IPS DF 4.7 (cell line): ENCODE measurements around the gene TMEM179.
"Not testable (repeated sequence)": the region's sequence is repeated elsewhere in the genome, so short reads cannot be mapped to it uniquely, and the experiment has no call there.

ENCODE experiments used
- DNase-seq: peaks from one replicate; pipeline ENCODE4 v3.0.0-alpha.2; 2013; ENCODE audit warnings: low spot score; ENCODE audit errors: extremely low read depth

TMEM179 gene

DNA sequence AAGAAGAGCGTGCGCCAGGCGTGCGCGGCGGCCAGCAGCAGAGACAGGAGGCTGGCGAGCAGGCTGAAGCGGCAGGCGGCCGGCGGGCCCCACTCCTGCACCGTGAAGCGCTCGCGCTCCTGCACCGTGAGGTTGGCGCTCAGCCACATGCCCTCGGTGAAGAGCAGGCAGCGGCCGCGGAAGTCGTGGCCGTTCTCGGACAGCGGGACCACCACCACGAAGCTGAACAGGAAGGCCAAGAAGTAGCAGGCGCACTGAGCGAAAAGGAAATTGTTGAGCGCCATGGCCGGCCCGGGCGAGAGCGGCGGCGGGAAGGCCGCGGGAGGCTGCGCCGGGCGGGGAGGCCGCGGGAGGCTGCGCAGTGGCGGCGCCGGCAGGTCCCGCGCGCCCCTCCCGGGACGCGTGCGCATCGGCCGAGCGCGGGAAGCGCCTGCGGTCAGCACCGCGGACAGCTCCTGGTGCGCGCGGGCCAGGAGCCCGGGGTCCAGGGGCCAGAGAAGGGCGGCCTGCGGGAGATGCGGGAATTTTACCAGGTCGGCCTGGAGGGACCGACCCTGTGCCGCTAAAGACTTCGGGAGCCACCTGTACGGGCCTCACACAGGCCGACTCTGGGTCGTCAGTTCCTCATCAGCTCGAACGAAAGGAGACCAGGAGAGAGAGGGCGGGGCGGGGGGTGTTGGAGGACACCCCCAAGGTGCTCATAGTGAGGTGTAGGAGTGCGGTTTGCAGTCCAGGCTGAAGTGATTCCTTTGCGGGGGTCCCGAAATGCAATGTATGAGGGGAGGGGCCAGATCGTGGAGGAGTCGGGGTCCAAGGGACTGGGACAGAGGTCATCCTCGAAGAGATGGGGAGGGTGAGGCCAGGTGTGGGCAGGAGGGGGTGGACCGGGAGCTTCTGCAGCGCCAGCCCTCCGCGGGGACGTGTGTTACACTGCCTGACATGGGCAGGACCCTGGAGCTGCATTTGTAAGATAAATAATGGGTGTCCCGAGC lies at the start of gene TMEM179:
TSS of gene TMEM179 (minus strand) at position 315 of the 992 bp plus-strand sequence. CDS start at position 284, 31 bp downstream.
- no peak for DNase-seq

DNA sequence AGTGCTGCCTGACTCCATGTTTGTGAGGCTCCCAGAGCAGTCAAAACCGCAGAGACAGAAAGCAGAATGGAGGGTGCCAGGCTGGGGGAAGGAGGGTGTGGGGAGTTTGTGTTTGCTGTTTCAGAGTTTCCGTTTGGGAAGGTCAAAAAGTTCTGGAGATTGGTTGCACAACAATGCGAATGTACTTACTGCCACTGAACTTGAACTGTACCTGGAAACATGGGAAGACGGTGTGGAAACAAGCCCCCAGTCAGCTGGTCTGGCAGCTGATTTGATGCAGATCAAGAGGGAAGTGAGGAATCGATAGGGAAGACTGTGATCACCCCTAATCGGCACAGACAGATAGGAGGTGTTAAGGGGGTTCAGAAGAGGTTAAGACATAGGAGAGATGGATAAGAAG lies 49.5 kb upstream of the TMEM179 start:
- DNase-seq: no peak

DNA sequence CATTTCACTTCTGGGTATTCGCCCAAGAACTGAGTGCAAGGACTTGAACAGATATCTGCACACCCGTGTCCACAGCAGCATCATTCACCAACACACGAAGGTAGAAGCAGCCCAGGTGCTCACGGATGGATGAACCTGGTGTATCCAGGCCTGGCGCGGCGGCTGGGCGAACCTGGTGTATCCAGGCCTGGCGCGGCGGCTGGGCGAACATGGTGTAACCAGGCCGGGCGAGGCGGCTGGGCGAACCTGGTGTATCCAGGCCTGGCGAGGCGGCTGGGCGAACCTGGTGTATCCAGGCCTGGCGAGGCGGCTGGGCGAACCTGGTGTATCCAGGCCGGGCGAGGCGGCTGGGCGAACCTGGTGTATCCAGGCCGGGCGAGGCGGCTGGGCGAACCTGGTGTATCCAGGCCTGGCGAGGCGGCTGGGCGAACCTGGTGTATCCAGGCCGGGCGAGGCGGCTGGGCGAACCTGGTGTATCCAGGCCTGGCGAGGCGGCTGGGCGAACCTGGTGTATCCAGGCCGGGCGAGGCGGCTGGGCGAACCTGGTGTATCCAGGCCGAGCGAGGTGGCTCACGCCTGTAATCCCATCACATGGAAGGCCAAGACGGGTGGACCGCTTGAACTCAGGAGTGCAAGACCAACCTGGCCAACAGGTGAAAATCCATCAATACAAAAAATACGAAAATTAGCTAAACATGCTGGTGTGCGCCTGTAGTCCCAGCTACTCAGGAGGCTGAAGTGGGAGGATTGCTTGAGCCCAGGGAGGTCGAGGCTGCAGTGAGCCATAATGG lies 48.8 kb upstream of the TMEM179 start:
- not testable (repeated sequence) for DNase-seq

DNA sequence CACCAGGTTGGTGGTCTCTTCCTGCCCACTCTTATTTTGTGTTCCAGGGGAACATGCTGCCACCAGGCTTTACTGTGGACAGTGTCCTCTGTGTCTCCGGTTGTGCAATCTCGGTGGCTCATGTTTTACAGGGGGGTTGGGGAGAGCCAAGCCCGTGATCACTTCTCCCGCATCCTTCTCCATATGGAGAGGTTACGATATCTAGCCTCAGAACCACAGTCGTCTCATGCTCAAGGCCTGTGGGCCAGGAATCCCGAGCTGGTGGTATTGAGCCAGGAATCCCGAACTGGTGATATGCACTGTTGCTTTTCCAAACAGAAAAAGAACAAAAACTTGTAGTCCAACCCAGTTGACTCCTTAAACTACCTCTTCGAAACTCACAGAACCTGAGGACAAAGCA lies 47.8 kb upstream of the TMEM179 start:
- no peak for DNase-seq

DNA sequence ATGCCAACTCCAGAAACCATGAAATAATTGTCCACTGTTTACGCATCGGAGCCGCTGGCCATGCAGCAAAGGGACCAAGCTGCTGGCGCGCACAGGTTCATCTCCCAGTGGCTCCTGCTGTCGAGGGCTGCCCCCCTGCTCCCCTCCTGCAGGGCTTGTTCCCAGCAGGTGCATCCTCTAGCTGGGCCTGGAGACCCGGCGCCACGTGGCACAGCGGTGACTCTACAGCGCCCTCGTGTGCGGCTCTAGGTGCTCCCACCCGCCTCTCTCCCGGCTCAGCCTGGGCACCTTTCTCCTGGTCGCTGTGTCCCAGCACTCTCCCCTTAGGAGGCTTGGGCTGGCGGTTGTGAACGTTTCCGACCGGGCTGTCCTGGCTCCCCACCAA lies 47.3 kb upstream of the TMEM179 start:
- no peak for DNase-seq

DNA sequence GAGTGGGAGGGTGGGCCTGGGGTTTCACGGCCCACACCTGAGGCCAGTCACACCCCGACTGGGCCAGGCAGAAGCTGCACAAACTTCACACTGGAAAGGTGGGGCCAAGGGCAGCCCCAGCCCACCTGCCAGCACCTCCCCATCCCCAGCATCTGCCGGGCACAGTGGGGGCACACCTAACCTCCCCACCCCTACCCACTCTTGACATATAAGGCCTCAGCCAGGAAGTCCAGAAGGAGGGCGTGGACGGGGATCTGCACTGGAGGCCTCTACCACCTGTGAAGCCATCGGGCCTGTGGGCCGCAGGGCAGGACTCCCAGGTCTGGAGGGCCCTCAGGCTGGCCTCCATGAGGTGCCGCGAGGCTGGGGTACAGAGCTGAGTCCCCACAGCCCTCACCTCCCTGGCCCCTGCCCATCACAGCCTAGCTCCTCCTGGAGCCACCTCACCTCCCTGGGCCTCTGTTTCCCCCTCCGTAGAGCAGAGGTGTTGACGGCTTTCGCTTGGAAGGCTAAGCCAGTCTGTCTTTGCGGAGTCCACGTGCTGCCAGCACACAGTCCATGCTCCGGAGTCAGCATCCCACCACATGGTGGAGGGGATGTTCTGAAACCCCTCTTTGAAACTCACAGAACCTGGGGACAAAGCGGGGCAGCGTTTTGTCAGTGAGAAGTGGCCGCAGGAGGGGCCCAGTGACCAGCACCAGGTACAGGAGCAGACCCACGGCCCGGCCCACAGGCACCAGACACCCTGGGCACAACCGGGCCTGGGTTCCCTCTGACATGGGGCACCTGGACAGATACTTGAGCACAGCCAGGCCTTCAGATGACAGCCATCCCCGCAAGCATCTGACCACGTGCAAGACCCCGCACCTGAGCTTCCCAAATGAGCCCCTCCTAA lies 46.7 kb upstream of the TMEM179 start:
- no peak for DNase-seq

DNA sequence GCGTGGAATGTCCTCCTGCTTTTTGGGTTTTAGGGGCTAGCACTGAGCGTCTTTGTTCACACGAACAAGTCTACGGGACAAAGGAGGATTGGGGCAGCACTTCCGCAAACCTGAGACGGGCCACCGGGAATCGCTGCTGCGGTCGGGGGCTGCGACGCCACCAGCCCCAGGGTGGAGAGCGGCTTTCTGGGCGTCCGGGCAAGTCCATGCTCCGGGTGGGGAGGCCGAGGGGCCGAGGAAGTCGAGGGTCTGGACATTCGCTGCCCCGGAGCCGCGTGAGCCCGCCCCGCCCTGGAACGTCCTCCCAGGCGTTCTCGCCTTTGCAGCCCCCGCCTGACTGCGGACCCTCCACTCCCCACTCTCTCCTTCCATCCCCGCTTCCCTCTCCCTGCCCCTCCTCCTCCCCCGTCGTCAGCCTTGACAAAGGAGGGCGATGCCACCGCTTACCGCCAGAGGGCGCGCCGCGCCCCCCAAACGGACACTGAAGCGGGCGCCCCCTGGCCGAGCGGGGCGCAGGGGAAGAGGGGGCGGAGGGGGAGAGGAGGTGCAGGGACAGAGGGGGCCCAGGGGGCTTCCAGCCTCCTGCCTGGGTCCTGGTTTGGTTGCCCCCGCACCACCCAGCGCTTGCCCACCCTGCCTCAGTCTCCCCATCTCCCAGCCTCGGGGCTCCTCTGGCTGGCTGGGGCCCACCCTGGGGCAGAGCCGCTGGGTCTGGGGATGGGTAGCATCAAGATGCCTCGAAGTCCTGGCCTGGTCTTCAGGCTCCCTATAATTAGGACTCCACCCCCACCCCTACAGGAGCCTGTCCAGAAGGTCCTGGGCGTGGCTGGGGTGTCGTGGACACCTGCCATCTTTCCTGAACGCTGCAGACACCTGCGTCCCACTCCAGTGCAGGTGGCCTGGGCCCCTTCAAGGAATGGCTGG lies 45.7 kb upstream of the TMEM179 start:
- DNase-seq: peak; percentile 53

DNA sequence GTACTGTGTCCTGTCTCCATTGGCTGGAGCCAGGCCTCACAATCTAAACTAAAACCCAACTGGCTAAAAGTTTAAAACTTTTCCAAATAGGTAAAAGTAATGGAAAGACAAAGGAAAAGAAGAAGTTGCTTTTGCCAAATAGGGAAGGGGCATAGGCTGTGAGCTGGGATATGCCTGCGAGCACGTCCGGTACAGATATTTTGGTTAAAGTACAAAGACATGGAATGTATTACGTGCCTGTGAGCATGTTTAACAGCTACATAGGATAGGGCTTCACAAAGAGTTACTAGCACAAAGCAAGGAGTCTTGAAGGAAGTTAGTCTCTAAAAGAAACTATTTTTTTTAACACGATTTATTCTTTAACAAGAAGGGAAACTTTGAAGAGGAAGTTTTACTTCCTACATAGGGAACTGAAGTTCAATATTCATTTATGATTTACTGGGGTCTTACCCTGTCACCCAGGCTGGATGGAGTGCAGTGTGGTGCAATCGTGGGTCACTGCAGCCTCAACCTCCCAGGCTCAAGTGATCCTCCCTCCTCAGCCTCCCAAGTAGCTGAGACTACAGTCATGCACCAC lies 43.0 kb upstream of the TMEM179 start:
- DNase-seq: no peak

DNA sequence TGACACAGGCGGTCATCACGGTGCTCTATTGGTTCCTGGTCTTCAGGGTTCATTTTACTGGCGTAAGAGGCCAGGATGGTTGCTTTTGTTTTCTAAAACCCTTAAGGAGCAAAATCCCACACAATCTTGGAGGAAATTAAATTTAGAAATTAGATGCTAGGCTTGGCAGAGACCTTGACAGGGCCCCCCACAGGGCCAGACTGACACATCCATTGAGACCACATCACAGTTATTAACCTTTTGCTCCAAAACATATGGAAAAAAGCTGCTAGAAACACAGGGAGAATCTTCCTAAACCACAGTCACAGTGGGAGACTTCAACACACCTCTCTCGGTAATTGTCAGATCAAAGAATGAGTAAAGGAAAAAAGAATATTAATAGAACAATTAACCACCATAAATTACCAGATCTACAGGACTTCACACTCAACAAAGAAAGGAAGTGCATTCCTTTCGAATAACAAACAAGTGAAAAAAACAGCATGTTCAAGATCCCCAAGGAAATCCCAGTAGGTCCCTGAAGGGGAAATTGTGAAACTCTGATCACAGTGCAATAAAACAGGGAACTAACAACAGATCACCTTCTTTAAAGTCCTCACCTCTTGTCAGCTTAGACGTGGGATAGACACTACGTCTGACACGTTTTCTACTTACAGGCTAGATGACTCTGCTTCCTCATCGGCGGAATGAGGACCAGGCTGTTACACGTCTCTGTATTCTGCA lies 40.2 kb upstream of the TMEM179 start:
- DNase-seq: no peak

DNA sequence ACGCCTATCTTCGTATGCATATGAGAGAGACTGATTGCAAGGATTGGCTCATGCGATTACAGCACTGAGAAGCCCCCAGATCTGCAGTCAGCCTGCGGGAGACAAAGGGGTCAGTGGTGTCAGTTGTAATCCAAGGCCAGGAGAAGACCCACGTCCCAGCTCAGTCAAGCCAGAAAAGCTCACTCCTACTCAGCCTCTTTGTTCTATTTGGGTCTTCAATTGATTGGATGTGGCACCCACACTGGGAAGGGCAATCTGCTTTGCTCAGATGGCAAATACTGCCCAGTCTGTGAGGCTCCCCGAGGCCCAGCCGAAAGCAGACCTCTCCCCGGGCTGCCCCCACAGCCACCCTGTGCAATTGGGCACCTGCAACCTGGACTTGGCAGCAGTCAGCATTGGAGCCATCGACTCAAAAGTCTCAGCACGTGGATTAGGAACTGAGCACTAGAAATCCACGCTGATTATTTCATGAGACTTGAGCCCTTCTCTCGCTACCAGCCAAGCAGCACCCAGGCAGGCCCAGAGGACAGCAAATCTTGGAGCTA lies 39.6 kb upstream of the TMEM179 start:
- no peak for DNase-seq

DNA sequence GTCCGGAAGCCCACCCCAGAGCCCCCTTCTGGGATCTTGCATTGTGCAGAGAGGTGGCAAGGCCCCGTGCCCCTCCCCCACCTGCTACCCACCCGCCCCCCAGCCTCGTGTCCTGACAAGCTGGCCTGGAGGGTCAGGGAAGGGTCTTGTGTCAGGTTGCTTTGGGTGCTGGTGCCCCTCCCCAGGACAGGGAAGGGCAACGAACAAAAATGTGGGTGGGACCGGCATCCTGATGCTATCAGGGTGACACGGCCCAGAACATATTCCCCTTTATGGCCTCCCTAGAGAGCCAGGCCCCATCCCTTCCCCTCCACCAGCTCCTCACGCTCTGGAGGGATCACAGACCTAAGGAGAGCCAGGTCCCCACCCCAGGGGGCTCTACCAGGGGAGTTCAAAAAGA lies 38.7 kb upstream of the TMEM179 start:
- DNase-seq: no peak

DNA sequence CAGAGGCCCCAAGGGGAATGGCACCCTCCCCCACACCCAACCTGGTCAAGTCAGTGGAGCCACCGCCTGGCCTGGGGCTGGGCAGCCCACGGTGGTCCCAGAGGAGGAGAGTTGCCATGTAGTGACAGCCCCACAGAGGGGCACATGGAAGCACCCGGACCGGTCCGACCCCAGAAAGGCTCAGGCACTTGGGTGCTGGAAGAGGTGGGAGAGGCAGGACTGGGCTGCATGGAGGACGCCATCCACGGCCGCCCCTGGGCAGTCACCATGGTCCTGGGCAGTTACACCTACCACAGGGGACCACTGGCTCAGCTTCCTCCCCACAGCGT lies 37.9 kb upstream of the TMEM179 start:
- no peak for DNase-seq

DNA sequence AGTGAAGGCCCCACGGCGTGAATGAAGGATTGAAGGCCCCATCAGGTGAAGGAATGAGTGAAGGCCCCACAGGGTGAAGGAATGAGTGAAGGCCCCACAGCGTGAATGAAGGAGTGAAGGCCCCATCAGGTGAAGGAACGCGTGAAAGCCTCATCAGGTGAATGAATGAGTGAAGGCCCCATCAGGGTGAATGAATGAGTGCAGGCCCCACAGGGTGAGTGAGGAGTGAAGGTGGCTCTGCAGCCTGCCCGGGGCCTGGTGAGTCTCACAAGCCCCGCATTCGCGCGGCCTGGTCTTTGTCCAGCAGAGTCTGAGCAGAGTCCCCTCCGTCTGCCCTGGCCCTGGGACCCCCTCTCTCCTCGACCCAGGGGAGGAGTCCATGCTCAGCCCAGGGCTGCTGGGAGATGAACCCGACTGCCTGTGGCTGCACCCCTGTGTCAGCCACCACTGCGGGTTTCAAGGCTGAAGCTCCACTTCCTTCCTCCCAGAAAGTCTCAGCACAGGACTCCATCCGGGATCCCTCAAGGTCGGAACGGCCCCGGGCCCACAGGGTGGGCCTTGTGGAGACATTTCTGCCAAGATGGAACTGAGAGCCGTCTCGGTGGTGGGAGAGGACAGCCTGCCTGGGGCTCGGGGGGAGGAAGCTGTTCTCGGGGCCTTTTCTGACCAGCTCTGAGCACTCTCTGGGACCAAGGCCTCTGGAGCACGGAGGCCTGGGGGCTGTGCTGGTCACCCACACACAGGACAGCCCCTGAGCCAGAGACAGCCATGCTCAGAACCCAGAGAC lies 37.4 kb upstream of the TMEM179 start:
- DNase-seq: no peak

DNA sequence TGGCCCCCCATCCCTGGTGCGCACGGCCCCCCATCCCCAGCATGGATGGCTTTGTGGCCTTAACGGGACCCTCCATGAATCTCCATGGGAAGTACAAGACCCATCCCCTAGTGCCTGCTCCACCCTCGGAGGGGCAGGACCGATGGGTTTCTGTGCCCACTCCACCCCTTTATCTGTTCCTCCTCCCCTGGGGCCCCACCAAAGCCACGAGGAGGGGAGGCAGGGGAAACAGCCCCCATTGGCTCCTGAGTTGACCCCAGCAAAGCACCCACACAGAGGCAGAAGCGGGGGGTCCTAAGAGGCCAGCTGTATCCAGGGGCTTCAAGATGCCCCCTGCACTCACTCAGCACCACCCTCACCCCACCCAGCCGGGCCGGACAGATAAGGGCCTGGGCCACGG lies 36.1 kb upstream of the TMEM179 start:
- DNase-seq: no peak

DNA sequence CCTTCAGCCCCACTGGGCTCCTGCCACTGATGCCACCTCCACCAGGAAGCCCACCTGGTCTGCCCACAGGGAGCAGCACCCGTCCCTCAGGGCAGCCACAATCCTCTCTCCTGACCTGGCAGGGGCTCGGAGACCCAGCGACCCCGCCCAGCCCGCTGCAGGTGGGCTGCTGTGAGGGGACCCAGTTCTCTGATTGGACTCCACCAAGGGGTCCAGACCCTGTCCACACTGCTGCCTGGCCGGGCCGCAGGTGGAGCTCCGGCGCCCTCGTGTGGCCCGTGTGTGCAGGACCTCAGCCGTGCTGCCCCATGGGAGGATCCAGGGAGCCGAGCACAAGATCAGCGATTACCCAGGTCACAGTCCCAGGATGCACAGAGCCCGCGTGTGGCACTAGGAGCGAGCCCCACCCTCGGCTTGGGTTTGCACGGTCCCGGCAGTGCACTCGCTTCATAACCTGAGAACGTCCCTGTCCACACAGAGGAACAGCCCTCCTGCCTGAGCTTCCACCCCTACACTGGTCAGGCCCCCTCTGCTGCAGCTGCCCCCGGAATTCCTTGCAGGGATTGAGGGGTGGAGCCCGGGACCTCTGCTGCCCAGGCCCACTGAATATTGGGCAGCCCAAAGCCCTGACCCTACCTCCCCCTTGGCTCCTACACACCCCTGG lies 35.4 kb upstream of the TMEM179 start:
- DNase-seq: peak; percentile 33

DNA sequence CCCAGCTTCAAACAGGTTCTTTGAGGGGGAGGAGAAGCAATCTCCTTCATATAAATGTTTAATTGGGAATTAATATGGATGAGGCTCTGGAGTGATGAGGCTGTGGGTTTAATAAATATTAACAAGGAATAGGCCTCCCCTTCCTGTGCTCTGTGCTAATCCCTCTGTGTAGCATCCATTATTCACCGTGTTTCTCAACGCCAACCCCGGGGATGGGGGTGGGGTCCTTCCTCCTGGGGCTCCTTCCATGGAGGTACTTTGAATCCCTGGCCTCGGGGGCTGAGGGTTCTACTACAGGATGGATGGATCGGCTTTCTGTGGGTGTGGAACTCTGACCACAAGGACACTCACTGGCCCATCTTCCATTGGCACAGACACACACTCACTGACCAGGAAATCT lies 34.9 kb upstream of the TMEM179 start:
- no peak for DNase-seq

DNA sequence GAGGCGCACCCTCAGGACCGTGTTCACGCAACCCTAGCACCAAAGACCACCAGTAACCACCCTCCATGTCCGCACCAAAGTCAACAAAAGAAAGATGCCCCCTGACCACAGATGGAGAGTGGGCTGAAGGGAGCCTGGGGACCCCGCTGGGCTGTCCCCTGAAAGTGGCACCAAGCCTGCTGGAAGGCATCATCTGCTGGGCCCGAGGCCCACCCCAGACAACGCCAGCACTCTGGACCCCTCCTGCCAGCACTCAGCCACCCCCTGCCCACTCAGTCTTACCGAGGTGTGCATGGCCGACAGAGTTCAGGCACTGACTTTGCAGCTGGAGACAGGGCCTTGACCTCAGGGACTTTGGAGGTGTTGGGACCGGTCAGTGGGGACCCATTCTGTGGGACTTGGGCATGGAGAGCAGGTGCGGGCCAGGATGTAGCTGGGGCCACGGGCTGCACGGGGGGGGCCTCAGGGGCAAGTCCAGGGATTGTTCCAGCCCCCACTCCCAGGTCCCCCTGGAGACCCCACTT lies 34.4 kb upstream of the TMEM179 start:
- no peak for DNase-seq

DNA sequence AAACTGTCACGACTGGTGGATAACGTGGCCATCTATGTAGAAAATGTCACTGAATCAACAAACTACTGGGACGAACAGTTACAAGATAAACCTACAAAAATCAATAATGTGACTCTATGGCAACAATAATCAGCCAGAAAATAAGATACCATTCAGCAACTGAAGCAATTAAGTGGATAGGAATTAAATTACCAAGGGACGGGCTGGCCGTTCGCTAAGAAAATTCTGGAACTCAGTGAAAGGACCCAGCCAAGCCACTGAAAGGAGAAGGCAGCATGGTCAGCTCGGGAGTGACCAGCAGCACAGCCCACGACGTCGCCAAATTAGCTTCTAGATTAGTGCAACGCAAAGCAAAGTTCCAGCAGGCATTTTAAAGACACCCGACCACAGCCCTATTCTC lies 33.6 kb upstream of the TMEM179 start:
- no peak for DNase-seq
